Measurements from ENCODE around the gene TMC8.
"Not testable (repeated sequence)": the region's sequence is repeated elsewhere in the genome, so short reads cannot be mapped to it uniquely, and the experiment has no call there.

The TMC8 gene, protein sequence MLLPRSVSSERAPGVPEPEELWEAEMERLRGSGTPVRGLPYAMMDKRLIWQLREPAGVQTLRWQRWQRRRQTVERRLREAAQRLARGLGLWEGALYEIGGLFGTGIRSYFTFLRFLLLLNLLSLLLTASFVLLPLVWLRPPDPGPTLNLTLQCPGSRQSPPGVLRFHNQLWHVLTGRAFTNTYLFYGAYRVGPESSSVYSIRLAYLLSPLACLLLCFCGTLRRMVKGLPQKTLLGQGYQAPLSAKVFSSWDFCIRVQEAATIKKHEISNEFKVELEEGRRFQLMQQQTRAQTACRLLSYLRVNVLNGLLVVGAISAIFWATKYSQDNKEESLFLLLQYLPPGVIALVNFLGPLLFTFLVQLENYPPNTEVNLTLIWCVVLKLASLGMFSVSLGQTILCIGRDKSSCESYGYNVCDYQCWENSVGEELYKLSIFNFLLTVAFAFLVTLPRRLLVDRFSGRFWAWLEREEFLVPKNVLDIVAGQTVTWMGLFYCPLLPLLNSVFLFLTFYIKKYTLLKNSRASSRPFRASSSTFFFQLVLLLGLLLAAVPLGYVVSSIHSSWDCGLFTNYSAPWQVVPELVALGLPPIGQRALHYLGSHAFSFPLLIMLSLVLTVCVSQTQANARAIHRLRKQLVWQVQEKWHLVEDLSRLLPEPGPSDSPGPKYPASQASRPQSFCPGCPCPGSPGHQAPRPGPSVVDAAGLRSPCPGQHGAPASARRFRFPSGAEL

GRCh38 chr17:78130437-78131101 is at the start of gene TMC8:
Gene TMC8, plus strand, starts transcription at chr17:78130771. Its CDS starts 818 bp downstream, at chr17:78131589.
- DNase-seq (ENCODE audit: low spot score) = no peak

DNA sequence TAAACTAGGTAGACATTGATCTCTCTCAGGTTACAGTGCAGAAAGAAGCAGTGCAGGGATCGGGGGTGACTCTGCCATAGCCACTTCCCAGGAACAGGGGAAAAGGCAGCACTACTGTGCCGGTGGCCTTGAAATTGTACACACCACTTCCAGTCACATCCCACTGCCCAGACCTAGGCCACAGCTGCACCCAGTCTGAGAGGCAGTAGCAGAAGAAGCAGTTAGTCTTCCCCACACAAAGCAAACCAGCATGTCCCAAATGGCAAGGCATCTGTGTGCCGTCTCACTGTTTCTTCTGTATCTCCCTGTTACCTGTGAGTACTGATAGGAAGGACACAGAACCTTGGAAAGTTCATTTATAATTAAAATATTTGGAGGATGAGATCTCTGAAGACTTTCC is 49.0 kb upstream of the TMC8 start:
- no peak for DNase-seq (ENCODE audit: low spot score)

- not testable (repeated sequence) for DNase-seq (ENCODE audit: low spot score)
These were observed 48.2 kb upstream of the TMC8 start for GRCh38 chr17:78082355-78082872.

DNA sequence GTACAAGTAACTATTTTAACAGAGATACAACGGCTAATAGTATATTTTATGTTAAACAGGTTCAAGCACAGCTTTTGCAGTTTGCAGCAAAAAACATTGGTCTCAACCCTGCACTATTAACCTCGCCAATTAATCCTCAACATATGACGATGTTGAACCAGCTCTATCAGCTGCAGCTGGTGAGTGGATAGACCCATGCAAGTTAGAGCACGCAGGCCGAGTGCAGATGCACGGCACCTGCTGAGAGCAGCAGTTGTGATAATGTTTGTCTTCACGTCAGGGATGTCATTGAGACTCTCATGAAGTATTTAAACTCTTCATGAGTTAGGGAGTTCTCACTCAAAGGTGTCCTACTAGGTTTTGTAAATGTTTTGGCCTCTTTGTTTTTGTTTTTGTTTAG is 47.6 kb upstream of the TMC8 start:
- DNase-seq (ENCODE audit: low spot score) = no peak

DNA sequence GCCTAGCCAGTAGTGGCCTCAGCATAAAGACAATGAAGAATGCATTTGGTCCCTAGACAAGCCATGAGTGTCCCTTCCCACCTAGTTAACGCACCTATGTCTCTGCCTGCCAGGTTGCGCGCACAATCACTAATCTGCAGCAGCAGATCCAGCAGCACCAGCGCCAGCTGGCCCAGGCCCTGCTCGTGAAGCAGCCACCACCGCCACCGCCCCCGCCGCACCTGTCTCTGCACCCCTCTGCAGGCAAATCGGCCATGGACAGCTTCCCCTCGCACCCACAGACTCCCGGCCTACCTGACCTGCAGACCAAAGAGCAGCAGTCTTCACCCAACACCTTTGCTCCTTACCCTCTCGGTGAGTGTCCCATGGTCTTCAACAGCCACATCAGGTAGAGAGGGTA is 43.8 kb upstream of the TMC8 start:
- DNase-seq (ENCODE audit: low spot score) = no peak

GRCh38 chr17:78088529-78088928 is 42.0 kb upstream of the TMC8 start:
- DNase-seq (ENCODE audit: low spot score) = no peak

GRCh38 chr17:78089576-78090281 is 40.8 kb upstream of the TMC8 start:
- no peak for DNase-seq (ENCODE audit: low spot score)

GRCh38 chr17:78092794-78093324 is 37.7 kb upstream of the TMC8 start:
- no peak for DNase-seq (ENCODE audit: low spot score)

DNA sequence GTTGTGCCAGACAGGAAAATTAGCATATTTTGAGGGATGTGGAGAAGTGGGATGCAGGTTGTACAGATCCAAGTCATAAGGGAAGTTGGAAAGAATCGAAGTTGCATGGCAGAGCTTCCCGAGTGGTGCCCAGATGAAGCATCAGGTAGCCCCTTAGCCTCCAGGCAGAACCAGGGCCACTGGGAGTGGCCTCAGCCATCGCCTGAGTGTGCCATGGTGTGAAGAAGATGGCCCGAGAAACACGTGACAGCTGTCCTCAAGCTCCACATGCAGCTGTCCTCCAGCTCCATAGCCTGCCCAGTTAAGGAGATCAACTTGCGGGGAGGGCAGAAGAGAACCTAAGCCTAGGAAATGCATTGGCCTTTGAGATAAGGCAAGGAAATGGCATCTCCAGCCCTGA is 35.5 kb upstream of the TMC8 start:
- DNase-seq (ENCODE audit: low spot score) = no peak

DNA sequence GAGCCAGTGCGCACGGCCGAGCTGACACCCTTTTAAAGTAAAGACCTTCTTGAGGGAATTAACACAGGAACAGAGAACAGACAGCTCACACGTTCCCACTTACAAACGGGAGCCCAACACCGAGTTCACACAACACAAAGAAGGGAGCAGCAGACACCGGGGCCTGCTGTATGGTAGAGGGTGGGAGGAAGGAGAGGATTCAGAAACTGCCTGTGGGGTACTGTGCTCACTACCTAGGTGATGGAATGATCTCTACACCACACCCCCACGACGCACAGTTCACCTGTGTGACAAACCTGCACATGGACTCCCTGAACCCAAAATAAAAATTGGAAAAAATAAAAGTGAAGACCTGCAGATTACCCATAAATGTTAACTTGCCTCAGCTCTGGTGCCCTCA is 34.5 kb upstream of the TMC8 start:
- DNase-seq (ENCODE audit: low spot score) = no peak

DNA sequence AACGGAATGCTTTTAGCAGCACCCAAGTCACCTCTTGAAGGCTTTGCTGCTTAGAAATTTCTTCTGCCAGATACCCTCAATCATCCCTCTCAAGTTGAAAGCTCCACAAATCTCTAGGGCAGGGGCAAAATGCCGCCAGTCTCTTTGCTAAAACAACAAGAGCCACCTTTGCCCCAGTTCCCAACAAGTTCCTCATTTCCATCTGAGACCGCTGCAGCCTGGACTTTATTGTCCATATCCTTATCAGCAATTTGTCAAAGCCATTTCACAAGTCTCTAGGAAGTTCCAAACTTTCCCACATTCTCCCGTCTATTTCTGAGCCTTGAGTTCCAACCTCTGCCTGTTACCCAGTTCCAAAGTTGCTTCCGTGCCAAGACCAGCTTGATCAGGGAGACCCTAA is 29.5 kb upstream of the TMC8 start:
- no peak for DNase-seq (ENCODE audit: low spot score)

GRCh38 chr17:78101542-78101941 is 29.0 kb upstream of the TMC8 start:
- DNase-seq (ENCODE audit: low spot score) = no peak

GRCh38 chr17:78103311-78103710 is 27.3 kb upstream of the TMC8 start:
- DNase-seq (ENCODE audit: low spot score) = no peak

GRCh38 chr17:78104540-78104941 is 26.0 kb upstream of the TMC8 start:
- DNase-seq (ENCODE audit: low spot score) = no peak

GRCh38 chr17:78105101-78105500 is 25.5 kb upstream of the TMC8 start:
- DNase-seq (ENCODE audit: low spot score) = no peak

DNA sequence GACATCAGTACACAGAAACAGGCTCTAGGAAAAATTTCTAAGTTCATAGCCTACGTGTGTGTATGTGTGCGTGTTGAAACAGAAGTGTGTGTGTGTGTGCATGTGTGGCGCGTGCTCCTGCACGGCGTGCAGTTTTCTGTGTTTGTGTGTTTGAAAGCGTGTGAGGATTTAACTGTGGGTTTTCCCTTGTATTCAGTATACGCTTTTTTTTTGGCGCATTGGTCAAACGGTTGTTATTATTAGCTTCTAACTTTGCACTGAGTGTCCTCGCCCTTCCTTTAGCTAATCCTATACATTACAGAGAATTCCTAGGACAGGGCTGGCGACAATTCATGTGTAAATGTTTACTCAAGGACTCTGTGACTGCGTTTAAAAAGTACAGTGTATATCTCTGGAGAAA is 25.0 kb upstream of the TMC8 start:
- no peak for DNase-seq (ENCODE audit: low spot score)

GRCh38 chr17:78106211-78106610 is 24.4 kb upstream of the TMC8 start:
- no peak for DNase-seq (ENCODE audit: low spot score)

- DNase-seq (ENCODE audit: low spot score) = no peak
These were observed 23.1 kb upstream of the TMC8 start for GRCh38 chr17:78107457-78107856.

DNA sequence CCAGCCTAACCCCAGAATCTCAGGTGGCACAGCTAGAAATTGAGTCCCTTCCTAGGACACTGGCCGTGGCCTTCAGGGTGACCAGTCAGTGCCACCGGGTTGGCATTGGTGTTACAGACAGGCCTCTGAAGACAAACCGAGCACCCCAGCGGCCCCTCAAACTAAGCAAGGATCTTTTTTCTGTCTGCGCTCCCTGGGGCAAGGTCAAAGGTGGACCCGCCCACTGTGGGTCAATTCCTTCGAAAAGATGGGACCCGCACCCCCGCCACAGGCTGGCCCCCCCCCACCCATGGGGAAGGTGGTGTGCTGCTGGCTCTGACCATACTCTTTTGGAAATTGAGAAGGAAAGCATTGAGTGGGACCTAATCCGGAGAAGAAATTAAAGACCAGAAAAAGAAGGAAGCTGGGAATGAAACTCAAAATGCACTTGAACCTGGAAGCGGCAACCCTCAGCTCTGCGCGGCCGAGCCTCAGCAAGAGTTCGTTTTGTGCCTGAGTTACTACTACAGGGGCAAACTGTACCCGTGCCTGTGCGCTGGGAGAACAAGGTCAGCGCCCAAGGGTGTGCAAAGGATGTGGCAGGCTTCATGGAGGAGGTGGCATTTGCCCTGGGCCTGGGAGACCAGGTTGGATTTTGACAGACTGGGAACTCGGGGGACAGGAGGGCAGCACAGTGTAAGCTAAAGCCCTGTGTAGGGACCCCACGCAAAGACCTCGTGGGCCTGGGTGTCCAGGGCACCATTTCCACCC is 22.4 kb upstream of the TMC8 start:
- DNase-seq (ENCODE audit: low spot score) = no peak

DNA sequence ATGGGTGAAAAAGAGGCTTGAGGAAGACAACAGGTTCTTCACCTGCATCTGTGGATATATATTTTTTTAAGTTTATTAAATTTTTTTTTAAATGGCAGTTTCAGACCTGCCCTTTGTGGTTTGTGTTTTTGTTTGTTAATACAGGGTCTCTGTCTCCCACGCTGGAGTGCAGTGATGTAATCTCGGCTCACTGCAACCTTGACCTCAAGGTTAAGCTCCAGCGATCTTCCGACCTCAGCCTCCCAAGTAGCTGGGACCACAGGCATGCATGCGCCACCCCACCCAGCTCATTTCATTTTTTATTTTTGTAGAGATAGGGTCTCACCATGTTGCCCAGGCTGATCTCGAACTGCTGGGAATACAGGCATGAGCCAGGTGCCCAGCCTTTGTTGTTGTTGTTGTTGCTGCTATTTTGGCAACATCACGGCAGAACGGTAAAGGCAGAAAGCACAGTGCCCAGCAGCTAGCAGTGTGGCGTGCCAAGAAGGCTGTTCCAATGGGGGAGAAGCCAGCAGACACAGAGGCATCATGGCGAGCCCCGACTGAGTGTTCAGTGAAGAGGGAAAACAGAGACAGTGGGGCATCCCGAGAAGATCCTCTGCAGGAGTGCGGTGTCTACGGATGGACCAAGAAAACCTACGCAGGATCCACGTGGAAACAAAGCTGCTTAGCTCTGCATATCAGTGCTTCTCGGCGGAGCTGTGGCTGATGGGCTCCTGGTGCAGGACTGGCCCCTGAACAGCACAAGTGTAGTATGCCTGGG is 21.7 kb upstream of the TMC8 start:
- DNase-seq (ENCODE audit: low spot score) = no peak

DNA sequence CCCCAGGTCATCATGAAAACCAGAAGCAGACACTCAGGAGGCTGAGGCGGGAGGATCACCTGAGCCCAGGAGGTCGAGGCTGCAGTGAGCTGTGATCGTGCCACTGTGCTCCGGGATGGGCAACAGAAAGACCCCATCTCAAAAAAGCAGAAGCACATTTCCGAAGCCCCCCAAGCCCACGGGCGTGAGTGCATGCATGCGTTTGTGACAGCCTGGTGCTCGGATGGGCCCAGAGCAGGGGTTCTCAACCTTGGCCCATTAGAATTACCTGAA is 21.1 kb upstream of the TMC8 start:
- no peak for DNase-seq (ENCODE audit: low spot score)

Measured in kidney capillary endothelial cell (primary cell).